Activated CD4-positive, CD25-positive, alpha-beta regulatory T cell (primary cell): Measurements from ENCODE around the gene LRRC8D.

Source experiments
- DNase-seq, 4 experiments: peaks; one replicate each; lab custom pipeline; 2025; lab: John Stamatoyannopoulos, UW

Gene LRRC8D

GRCh38 chr1:89941110-89941766 is 120.4 kb downstream of the LRRC8D start:
- DNase-seq = no peak

GRCh38 chr1:89942014-89942413 is 121.2 kb downstream of the LRRC8D start:
- no peak for DNase-seq

- DNase-seq = no peak
These were observed 122.2 kb downstream of the LRRC8D start for GRCh38 chr1:89942825-89943658.

DNA sequence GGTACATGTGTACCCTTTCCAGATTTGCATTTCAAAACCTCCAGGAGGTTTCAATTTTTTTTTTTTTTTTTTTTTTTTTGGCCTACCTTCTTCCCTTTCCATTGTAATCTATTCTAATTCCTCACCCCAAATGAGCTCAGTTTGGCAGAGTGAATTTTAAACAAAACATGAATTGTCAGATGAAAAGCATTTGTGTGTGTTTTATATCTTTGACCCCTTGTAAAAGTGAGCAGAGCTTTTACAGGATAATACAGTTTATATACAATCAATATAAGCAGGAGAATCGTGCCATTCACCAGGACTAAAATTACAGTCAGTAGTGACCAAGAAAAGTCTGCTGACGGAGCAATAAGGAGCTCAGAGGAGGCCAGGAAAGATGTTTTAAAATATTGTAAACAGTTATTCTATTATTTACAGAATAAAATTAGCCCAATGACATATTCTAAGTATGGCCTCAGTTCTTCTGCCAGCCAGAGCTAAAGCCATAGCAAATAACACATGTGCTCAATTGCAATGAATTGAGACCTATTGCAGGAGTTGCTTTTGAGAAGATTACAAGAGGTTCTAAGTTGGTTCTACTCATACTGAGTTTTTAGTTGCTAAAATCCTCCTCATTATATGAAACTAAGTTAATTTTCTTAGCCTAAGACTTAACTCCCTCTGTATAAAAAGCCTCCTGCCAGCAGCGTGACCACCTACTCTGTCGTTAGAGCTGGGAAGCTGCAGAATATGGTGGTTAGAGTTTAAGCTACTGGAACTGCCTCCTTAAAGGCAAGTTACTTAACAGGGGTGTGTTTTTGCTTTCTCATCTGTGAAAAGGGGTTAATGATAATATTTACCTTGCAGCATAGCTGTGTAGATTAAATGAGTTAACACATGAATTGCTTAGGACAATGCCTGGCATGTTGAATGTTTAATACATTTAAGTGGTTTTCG is 123.3 kb downstream of the LRRC8D start:
- DNase-seq = no peak

DNA sequence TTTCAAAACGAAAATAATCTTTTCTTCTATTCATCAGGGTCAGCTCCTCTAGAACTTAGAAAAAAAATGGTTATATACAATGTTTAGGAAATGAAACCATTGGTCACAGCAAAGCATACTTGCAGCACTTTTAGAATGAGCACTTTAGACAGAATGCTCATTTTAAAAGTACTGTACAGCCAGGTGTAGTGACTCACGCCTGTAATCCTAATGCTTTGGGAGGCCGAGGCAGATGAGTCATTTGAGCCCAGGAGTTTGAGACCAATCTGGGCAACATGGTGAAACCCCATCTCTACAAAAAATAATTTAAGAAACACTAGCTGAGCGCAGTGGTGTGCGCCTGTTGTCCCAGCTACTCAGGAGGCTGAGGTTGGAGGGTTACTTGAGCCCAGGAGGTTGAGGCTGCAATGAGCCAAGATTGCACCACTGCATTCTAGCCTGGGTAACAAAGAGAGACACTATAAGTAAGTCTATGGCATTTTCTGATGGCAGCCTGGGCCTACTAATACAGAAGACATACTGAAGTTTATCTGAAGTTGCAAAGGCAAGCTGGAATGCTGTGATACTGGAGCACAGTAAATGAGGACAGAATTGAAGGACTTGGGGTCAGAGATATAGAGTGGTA is 125.1 kb downstream of the LRRC8D start:
- DNase-seq = no peak

GRCh38 chr1:89946532-89946931 is 125.7 kb downstream of the LRRC8D start:
- DNase-seq = no peak

GRCh38 chr1:89948722-89949345 is 128.0 kb downstream of the LRRC8D start:
- no peak for DNase-seq

DNA sequence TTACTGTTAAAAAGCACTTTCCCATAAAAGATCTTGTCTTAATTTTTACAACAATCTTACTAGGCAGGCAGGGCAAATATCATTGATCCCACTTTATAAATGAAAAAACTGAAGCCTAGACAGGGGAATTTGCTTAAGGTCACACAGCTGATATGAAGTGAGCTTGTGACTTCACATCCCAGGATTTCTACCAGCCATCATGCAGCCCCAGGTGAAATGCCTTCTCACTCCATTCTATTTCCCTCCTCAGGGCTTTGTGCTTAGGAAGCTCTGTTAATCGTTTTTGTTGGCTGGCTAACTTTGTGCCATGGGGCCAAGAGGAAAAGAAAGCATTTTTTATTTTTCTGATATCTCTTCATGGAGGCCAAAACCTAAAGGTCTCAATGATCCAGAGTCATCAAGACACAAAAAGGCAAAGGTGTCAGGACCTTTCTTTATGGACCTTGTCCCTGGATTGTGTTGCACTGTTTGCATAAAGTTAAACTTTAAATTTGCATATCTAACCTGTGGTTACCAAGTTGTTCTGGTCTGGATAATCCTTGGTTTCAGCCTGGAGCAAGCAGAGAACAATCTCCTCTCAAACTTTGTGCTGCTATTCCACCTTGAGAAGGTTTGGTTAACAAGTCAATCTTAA is 129.3 kb downstream of the LRRC8D start:
- no peak for DNase-seq

DNA sequence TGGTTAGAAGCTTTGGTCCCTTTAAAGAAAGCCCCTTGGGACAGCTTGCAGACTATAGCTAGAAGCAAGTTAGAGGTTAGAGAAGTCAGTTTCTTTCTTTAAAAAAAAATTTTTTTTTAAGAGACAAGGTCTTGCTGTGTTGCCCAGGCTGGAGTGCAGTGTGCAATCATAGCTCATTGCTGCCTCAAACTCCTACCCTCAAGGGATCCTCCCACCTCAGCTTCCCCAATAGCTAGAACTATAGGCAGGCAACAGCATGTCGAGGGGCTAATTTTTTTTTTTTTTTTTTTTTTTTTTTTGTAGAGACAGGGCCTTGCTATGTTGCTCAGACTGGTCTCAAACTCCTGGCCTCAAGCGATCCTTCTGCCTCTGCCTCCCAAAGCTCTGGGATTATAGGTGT is 129.9 kb downstream of the LRRC8D start:
- DNase-seq = no peak

DNA sequence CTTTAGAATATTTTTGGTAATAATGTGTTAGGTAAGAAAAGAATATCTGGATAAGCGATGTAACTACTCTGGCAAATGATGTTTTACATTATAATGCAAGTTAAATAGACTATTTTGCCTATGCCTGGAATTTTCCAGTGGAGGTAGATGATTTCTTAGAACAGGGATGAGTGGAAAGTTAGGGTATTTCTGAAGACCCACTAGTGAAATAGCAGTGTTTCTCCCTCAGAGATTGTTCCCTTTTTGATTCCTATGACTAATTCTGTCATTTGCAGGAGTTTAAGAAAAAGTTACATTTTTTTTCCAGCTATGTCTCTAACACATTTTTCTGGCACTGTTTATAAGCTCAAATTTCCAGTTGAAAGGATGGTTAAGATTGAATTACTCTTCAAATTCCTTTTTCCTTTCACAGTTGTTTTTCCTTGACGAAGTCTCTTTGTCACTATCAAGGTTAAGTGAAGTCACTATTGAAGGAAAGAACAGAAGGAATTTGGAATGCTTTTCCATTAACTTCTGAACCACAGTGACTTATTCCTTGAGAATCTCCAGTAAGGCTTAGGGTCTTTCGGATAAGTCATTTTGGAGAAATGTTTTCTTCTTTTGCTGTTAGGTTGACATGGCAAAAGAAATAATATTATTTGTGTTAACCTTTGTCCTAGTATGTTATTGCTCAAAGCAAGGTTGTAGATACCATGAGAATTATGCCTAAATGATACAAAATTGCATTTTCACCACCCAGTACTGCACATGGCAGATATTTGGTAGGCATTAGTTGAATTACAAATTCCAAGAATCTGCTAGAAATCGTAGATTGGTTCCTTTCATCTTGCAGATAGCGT is 131.2 kb downstream of the LRRC8D start:
- DNase-seq = no peak

- DNase-seq = no peak
These were observed 131.8 kb downstream of the LRRC8D start for GRCh38 chr1:89952605-89953130.

DNA sequence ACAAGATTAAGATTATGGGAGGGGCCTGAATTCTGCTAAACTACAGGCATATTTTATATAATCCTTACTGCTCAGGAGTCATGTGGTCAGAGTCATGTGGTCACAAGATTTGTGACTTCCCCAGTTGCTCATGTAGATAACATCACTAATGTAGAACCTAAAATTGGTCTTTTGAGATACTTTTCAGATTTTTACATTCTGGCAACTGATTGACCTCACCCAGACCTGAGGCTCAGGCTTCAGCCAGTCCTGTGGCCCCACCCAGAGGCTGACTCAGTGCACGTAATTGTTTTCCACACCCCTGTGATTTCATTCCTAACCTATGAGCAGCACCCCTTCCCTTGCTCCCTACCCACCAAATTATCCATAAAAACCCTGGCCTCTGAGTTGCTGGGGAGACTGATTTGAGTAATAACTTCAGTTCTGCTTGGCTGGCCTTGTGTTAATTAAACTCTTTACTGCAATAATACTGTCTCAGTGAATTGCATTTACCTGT is 132.3 kb downstream of the LRRC8D start:
- peak in 1 of 4 experiments; percentile 1 for DNase-seq

- DNase-seq = no peak
These were observed 133.1 kb downstream of the LRRC8D start for GRCh38 chr1:89953929-89954328.

DNA sequence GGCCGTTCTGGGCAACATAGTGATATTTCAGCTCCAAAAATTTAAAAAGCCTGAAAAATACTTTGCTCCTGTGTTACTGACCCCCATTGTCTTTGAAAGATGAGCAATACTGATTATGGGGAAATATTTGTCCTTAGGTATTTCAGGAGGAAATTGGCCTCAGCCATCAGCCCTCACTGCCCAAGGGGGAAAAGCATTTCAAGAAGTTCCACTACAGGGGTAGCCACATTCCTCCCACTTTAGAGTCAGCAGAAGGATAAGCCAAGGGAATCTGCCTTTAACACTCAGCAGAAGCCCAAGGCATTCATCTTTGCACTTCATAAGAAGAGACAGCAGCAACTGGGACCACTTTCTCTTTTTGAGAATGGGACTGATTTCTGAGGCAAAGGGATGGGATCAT is 133.6 kb downstream of the LRRC8D start:
- DNase-seq = no peak

DNA sequence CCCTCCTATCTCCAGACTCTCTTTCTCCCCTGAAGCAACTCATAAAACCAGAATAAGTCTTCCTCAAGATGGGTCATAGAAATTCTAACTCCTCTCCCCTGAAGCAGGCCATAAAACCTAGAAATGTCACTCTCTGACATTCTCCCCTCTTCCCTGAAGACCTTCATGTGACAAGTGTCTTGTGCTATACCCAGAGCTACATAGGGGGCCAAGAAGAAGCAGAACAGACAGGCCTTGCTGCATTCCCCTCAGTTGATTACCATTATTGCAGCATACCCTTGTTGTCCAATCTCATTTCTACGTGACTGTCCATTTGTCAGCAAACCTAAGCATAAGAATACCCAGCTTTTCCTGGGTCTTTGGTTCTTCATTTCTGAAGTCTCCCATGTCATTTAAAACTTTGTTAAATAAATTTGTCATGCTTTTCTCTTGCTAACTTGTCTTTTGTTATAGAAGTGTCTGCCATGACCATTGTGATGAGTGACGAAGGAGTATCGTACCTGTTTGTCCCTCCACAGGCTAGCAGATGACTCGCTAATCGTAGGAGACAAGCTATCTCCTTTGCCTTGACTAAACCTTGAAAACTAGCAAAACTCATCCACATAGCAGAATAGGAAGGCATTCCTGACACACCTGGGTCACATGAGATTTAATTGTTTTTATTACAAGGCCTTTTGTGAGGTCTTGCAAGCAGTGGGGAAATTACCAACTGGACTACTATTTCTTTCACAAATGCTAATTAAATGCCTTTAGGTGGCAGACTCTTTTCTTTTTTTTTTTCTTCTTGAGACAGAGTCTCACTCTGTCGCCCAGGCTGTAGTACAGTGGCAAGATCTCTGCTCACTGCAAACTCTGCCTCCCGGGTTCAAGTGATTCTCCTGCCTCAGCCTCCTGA is 134.7 kb downstream of the LRRC8D start:
- no peak for DNase-seq

DNA sequence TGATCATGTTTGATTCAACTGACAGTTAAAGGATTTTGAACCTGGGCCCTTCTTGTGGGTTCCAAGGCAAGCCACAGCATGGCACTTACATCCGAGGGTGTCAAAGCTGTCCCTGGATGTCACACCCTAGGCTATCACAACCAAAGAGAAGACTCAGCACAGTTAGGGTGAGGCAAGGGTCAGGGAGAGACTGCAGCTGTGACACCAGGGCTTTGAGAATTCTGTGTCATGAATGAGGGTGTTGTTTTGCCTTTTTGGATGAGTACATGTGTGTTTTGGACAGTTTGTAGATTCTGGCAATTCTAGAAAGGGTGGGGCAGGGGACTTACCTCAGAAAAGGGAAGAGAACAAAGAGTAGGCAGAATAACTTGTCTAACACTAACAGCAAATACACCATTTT is 136.3 kb downstream of the LRRC8D start:
- no peak for DNase-seq

GRCh38 chr1:89958851-89959654 is 138.2 kb downstream of the LRRC8D start:
- DNase-seq = no peak

DNA sequence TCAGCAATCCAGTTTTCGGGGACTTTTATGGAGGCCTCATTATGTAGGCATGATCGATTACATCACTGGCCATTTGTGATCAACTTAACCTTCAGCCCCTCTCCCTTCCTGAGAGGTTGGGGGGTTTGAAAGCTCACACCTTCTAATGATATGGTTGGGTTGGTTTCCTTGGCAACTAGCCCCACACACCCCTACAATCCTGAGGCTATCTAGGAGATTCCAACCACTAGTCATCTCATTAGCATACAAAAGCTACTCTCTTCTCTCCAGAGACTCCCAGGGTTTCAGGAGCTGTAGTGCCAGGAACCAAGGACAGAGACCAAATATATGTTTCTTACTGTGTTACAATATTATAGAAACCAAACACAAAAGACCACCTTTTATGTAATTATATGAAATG is 138.9 kb downstream of the LRRC8D start:
- DNase-seq = no peak
